HG03159 (cell line): ENCODE measurements around the gene AFF3.

Experiments
- ATAC-seq: cut with Tn5 transposase; IDR thresholded peaks from one replicate; pipeline ENCODE4 v1.9.1; 2021; ENCODE audit warnings: mild to moderate bottlenecking, moderate library complexity; ENCODE audit not compliant: unreplicated experiment

AFF3 gene

DNA sequence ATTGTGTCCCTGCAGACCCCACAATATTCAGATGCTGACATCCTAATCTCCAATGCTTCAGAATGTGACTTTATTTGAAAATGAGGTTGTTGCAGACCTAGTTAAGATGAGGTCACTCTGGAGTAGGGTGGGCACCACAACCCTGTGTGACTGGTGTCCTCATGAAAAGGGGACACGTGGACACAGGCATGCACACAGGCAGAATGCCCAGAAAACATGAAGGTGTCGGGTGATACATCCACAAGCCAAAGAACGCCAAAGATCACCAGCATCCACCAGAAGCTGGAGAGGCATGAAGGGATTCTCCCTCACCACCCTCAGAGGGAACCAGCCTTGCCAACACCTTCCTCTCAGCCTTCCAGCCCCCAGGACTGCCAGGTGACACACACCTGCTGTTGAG lies 69.3 kb downstream of the AFF3 start:
- no peak for ATAC-seq

DNA sequence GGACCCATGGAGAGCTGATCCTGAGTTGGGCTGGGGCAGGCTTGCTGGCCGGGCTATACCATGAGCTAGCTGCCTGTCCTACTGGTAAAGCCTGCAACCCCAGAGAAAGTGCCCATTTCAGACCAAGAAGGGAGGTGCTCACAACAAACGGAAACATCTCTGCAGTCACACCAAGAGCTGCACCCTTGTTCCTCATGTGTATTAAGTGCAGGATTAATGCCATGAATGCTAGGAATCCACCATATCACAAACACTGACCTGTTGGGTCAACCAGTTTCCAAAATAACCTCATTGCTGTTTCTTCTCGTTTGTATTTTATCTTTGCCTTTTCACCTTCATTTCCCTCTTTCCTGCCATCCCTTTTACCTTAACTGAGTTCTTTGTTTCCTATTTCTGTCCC lies 69.9 kb downstream of the AFF3 start:
- ATAC-seq = no peak

DNA sequence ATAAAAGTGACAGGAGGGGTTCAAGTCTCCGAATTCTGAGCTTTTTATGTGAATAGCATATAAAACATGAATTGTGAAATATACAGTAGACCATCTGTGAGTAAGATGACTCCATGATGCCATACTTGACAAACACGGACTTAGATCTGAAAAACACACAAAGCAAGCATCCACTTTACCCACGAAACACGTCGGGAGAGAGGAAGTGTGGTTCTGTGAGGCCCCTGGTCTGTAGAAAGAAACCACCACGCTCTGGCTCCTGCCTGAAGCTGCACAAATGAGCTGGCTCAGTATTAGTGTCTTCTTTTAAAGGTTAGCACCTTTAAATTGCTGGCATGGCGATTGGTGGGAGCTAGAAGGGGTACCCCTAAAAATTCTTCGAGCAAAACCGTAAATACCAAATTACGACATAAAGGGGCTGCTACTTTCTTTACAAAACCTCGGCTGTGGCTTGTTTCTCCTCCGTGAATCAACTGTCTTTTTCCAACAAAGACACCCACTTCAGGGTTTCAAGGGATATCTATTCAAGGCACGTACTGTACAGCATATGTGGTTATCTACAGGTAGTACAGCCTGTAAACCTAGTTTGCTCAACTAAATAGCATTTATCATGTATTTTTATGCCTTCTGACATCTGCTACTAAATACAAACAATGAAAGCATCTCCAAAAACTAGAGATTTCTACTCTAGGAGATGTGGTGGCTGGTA lies 70.9 kb downstream of the AFF3 start:
- no peak for ATAC-seq

GRCh38 chr2:100070078-100070477 lies 72.3 kb downstream of the AFF3 start:
- ATAC-seq = no peak

- no peak for ATAC-seq
These were observed 74.0 kb downstream of the AFF3 start for GRCh38 chr2:100068395-100068794.

DNA sequence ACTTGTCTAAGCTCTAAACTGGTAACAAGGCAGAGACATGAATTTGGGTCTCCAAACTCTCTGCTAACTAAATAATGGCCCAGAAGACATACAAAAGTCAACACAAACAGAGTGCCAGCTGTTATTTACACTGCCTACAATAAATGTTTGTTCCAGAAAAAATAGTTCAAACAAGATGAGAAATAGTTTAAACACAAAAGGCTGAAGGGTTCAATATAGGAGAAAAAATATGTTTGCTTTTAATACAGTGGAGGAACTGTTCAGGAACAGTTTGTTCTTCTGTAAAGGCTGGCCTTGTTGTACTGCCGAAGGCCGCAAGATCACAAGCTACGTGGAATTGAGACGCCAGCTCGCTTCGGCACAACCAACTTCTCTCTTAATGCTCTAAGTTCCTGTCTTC lies 74.6 kb downstream of the AFF3 start:
- ATAC-seq = no peak

- no peak for ATAC-seq
These were observed 75.5 kb downstream of the AFF3 start for GRCh38 chr2:100066856-100067255.

DNA sequence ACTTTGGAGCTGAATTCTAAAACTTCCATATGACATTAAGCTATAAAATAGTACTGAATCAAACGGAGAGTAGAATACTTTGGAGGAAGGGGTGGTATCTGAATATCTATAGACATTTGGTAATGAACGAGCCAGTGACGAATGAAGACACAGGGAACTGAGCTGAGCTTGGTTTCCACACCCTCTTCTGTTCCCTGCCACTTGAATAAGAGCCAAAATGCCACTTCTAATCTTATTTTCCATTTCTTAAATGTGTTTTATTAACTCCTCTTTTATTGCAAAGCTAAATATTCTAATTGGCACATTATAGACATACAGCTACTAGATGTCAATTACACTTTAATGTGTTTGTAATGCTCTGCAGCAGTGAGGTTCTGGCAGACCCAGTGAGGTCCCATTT lies 76.1 kb downstream of the AFF3 start:
- no peak for ATAC-seq

DNA sequence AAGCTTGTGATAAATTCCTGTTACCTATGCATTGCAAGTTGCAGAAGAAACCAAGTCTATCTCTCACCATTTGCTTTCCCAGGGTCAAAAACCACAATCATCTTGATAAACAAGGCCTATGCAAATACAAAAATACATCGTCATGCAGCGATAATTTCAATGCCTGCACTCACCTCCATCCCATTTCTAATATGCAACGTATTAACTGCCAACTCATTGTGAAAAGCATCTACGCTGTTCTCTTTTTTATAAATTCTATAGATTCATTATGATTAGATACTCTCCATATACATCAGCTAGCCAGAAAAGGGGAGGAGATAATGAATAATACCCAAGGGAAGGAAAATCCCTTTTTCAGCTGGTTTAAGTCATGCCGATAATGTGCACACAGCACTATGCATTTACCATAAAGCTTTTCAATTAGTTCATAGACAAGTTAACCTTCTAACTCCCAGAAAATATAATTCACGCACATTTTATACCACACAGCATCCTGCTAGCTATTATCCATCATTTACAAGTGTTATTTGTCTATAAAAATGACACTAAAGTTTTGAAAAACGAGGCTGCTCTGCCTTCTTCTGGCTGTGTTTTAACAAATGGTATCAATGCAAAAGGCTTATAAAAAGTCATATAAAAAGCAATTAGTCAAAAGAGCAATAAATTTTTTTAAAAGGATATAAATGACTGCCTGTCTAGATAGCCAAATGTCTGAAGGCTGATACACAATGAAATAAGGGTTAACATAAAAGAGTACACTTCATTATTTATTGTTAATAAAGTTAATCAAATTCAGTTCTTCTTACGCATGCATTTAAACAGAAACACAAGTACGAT lies 77.6 kb downstream of the AFF3 start:
- ATAC-seq = no peak

DNA sequence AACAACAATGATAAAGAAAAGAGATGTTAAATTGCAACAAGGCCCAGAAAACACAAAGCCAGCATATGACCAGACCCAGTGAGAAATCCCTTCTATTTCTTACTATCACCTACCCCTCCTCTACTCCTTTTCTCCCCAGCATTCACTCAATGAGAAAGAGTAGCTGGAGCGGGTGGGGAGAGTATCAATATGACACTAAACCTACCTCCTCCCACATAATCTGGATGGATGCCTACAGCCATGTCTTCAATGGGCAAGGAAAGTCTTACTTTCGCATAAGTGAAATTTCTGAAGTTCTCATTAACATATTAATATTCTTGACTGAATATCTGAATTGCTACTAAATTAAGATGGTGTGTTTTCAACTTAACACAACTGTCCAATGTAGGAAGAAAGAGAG lies 78.2 kb downstream of the AFF3 start:
- ATAC-seq = no peak

GRCh38 chr2:100063459-100063953 lies 78.9 kb downstream of the AFF3 start:
- ATAC-seq = no peak

- no peak for ATAC-seq
These were observed 80.1 kb downstream of the AFF3 start for GRCh38 chr2:100062336-100062735.

DNA sequence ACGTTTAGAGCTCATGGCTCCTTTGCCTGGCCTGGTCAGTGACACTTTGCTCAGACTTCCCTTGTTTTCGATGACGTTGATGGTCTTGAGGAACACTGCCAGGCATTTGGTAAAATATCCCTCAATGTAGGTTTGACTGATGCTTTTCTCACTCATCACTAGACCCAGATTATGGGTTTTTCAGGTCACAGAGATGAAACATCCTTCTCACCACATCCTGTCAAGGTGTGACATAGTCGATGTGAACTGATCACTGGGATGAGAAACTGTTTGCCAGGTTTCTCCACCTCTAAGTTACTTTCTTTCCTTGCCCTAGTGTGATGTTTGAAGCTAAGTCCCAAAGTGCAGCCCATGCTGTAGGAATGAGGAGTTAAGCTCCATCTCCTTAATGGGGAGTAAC lies 81.5 kb downstream of the AFF3 start:
- ATAC-seq = no peak

DNA sequence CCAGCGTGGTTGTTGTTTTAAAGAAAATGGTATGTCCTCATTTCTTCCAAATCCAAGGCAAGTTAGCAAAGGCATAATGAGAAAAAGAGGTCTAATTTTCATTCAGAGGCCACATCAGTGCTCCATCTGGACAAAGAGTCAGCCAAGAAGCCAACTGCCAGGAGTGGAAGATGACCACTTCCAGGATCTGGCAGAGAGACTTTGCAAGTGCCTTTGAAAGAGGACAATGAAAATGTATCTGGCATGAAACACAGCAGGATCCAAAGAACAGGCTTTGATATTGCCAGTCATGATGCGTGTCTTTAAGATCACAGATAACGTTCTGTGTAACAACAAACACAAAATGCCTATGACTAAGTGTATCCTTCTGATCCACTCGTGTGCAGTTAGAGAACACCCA lies 82.8 kb downstream of the AFF3 start:
- no peak for ATAC-seq

DNA sequence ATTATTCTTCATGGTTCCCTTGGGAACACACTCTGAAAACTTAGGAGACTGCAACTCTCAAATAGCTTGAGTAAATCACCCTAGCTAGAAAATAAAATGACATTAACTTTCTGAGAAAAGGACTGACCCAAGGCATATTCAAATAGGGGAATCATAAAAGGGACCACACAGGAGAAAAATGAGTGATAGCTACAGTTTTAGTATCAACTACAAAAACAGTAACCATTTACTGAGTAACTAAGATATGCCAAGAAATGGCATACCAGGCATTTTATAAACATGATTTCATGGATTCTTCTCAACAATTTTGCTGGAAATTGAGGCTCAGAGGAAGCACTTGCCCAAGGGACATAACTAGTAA lies 84.5 kb downstream of the AFF3 start:
- no peak for ATAC-seq

- no peak for ATAC-seq
These were observed 88.0 kb downstream of the AFF3 start for GRCh38 chr2:100054426-100054825.

DNA sequence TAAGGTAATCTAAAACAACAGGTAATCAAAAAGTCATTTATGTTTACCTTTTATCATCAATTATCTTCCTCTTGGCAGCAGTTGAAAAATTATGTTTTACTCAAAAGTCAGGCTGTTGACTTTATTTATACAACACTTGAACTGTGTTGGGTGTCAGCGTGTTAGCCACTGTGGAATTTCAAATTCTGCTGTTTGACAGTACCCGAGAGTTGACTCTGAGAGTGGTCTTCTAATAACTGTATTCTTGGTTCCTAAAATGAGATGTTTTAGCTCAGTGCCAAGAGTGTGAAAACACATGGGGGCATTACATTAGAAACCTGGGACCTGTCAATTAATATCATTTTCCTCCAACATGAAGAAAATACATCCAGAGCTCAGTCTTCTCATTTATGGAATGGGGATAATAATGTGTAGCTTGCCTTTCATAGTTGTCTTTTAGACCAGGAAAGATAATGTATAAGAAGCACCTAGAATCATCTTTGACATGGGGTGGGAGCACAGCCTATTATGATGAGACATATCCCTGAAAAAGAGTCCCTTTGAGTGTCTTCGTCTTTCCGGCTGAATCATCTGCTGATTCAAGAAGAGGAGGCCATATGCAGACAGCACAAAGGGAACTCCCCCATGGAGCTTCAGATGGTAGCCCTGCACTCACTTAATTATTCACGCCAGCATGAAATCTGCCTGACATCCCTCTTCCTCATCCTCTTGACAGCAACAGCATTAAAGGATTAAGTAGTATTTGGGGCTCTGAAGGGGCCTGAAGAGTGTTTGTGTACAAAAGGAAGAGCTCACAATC lies 89.1 kb downstream of the AFF3 start:
- no peak for ATAC-seq

DNA sequence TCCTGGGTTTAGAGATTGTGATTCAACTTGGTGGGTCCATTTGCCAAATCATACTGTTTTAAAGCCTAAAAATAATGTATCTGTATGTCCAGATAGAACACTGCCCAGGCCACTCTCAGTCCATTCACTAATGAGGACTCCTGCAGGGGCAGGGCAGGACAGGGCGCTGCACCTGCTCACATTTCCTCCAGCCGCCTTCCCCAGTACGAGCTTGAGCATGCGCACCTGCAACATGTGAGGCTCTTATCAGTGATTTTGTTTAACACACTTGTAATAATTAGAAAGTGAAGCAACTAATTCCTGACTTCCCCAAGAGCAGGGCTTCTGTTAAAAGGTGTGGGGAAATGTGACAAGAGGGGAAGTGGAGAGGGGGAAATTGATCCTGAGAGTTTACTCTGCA lies 89.7 kb downstream of the AFF3 start:
- ATAC-seq = no peak

GRCh38 chr2:100051253-100051652 lies 91.1 kb downstream of the AFF3 start:
- no peak for ATAC-seq

DNA sequence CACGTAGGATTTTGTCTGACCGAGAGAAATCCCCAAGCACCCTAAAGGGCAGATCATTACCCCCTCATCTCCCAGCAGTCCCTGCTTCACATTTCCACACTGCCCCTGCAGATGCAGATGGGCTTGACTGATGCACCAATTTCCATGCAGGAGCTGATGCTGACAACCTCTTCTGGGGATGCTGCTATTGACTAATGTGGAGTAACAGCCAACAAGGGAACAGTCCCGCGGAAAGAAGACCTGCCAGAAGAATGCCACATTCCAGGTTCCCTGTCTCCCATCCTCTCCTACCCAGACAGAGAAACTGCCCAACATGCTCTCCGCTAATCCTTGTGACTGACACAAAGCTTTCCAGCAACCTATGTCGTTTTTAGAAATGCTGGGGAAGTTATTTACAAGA lies 91.7 kb downstream of the AFF3 start:
- no peak for ATAC-seq
